SK-N-MC (cell line): Measurements from ENCODE around the gene PACS1.
A peak's percentile ranks its signal among the peaks of the same experiment; 100 is the strongest.

Source experiments
- DNase-seq: peaks from one replicate; pipeline ENCODE4 v3.0.0-alpha.2; 2011; ENCODE audit warnings: low read depth, low spot score
- H3K27ac ChIP-seq: fragments of 200-600 bp; sonication (generic); 2 replicates; pipeline ENCODE4 v1.5.1; 2016; ENCODE audit warnings: mixed run types
- H3K36me3 ChIP-seq: fragments of 200-600 bp; sonication (generic); 2 replicates; pipeline ENCODE4 v1.6.1; 2017; ENCODE audit warnings: antibody characterized with exemption, low read length, mixed read lengths; ENCODE audit not compliant: insufficient read depth
- H3K4me3 ChIP-seq: fragments of 200-600 bp; sonication (generic); 2 replicates; pipeline ENCODE4 v1.5.1; 2016
- H3K9ac ChIP-seq: fragments of 200-600 bp; sonication (generic); 2 replicates; pipeline ENCODE4 v1.8.0; 2017; ENCODE audit warnings: mixed run types, mixed read lengths; ENCODE audit not compliant: insufficient read length
- H3K9me3 ChIP-seq: fragments of 200-600 bp; sonication (generic); 2 replicates; pipeline ENCODE4 v1.6.1; 2017; ENCODE audit warnings: low read depth, mild to moderate bottlenecking, antibody characterized with exemption, low read length, moderate library complexity, mixed read lengths
- EZH2 ChIP-seq: fragments of 200-600 bp; sonication (generic); IDR thresholded peaks from one replicate; pipeline ENCODE4 v1.6.1; 2017; ENCODE audit warnings: antibody characterized with exemption
- FOXP2 ChIP-seq: optimal IDR thresholded peaks from 2 replicates; pipeline ENCODE3; 2011; ENCODE audit warnings: mild to moderate bottlenecking, moderate library complexity; ENCODE audit not compliant: insufficient read depth; ENCODE audit errors: extremely low read length, control extremely low read depth
- POLR2AphosphoS5 ChIP-seq: IDR thresholded peaks from 2 replicates; pipeline ENCODE4 v1.6.1; 2012; ENCODE audit warnings: mild to moderate bottlenecking, low read depth, low read length, borderline replicate concordance

PACS1 gene

DNA sequence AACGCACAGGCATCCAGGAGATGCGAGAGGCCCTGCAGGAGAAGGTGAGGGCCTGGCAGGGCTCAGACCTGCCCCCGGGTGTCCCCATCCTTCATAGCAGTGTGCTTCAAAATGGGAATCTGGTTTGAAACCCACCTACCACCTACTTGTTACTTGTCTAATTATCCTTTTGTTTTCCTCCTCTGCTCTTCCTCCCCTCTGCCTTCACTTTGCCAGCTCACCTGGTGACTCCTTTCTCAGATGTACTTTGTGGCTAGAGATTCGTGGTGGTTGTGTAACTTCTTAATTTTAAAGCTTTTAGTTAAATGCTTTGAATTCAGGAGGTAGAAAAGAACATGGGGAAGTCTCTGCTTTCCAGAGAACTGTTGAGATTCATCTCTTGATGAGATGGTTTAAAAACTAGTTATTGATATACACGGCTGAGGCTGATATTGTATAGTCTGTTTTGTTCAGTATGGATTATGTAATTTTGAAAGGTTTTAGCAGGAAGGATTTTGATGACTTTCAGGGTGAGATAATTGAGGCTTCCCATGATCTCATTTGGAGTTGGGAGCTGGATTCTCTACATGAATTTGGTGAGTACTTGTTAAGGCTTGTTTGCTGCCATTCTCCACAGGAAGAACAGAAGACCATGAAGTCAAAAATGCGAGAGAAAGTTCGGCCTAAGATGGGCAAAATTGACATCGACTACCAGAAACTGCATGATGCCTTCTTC lies 9.9 kb upstream of the PACS1 start:
- DNase-seq = no peak
- TF ChIP-seq FOXP2 (no peak), POLR2AphosphoS5 (no peak), EZH2 (no peak)
- H3K27ac ChIP-seq = no peak overlapping the region

GRCh38 chr11:66061268-66061667 lies 8.8 kb upstream of the PACS1 start:
- Histone ChIP-seq H3K27ac (no peak overlapping the region), H3K4me3 (no peak overlapping the region), H3K9ac (no peak overlapping the region), H3K9me3 (no peaks in the 10 kb centered on the region), H3K36me3 (peaks cover 94% of the 10 kb centered on the region)
- TF ChIP-seq FOXP2 (no peak), POLR2AphosphoS5 (no peak), EZH2 (no peak)
- no peak for DNase-seq

More for the DNA sequence above, 9.9 kb upstream of the PACS1 start:
- Histone ChIP-seq H3K36me3 (peaks cover 96% of the 10 kb centered on the region), H3K4me3 (no peak overlapping the region), H3K9me3 (no peaks in the 10 kb centered on the region), H3K9ac (no peak overlapping the region)

- Histone ChIP-seq H3K4me3 (no peak overlapping the region), H3K36me3 (peaks cover 94% of the 10 kb centered on the region), H3K9ac (no peak overlapping the region), H3K9me3 (no peaks in the 10 kb centered on the region), H3K27ac (peak overlapping the region; percentile 3; the same call in 1 of the 2 replicates)
- no peak for DNase-seq
- TF ChIP-seq FOXP2 (no peak), POLR2AphosphoS5 (no peak), EZH2 (no peak)
Observed at GRCh38 chr11:66062408-66062807, 7.7 kb upstream of the PACS1 start.

- peaks cover 96% of the 10 kb centered on the region for H3K36me3 ChIP-seq
- no peak overlapping the region for H3K4me3 ChIP-seq
- H3K9ac ChIP-seq = no peak overlapping the region
- DNase-seq = no peak
- H3K9me3 ChIP-seq = no peaks in the 10 kb centered on the region
- TF ChIP-seq POLR2AphosphoS5 (no peak), FOXP2 (no peak), EZH2 (no peak)
- no peak overlapping the region for H3K27ac ChIP-seq
Observed at GRCh38 chr11:66063900-66064299, 6.2 kb upstream of the PACS1 start.

GRCh38 chr11:66064571-66064970 lies 5.5 kb upstream of the PACS1 start:
- TF ChIP-seq EZH2 (no peak), POLR2AphosphoS5 (no peak), FOXP2 (no peak)
- no peak overlapping the region for H3K9ac ChIP-seq
- no peak for DNase-seq

GRCh38 chr11:66066751-66067150 lies 3.3 kb upstream of the PACS1 start:
- Histone ChIP-seq H3K4me3 (no peak overlapping the region), H3K36me3 (peaks cover 70% of the 10 kb centered on the region), H3K27ac (no peak overlapping the region), H3K9ac (no peak overlapping the region), H3K9me3 (no peaks in the 10 kb centered on the region)
- DNase-seq = no peak
- no peak for TF ChIP-seq EZH2
- TF ChIP-seq POLR2AphosphoS5 = no peak
- TF ChIP-seq FOXP2 = no peak

More at GRCh38 chr11:66064571-66064970, 5.5 kb upstream of the PACS1 start:
- Histone ChIP-seq H3K9me3 (no peaks in the 10 kb centered on the region), H3K36me3 (peaks cover 92% of the 10 kb centered on the region), H3K4me3 (no peak overlapping the region), H3K27ac (no peak overlapping the region)

DNA sequence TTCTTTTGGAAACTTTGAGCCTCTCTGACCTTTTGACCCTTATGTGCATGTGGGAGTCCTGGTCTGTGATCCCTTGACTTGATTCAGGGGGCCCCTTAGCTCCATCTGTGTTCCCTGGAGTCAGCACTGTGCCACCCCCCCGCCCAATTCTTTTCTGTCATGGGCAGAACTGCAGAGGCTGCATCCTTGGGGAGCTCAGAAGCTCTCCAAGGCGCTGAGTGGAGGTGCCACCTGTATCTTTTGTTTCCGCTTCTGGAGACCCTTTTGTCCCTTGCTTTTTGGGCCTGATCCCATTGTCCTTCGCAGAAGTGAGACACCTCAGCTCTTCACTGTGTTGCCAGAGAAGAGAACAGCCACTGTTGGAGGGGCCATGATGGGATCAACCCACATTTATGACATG lies 2.4 kb upstream of the PACS1 start:
- H3K4me3 ChIP-seq = no peak overlapping the region
- H3K36me3 ChIP-seq = peaks cover 63% of the 10 kb centered on the region
- no peak overlapping the region for H3K27ac ChIP-seq
- no peaks in the 10 kb centered on the region for H3K9me3 ChIP-seq
- no peak overlapping the region for H3K9ac ChIP-seq
- TF ChIP-seq POLR2AphosphoS5 (no peak), FOXP2 (no peak), EZH2 (no peak)
- DNase-seq = no peak

GRCh38 chr11:66068154-66068821 lies 1.8 kb upstream of the PACS1 start:
- H3K9ac ChIP-seq = no peak overlapping the region
- TF ChIP-seq FOXP2 (no peak), EZH2 (no peak), POLR2AphosphoS5 (no peak)
- H3K36me3 ChIP-seq = peaks cover 56% of the 10 kb centered on the region
- H3K9me3 ChIP-seq = no peaks in the 10 kb centered on the region
- peak; percentile 61 for DNase-seq
- peak overlapping the region; percentile 72 for H3K27ac ChIP-seq
- H3K4me3 ChIP-seq = no peak overlapping the region
